ENCODE measurements around the gene MTA2. TPM values are rescaled to one million over a fixed set of nuclear protein-coding genes. Genes with fewer than 3 reads are reported as not detected.
A peak's percentile ranks its signal among the peaks of the same experiment; 100 is the strongest.

The MTA2 gene
- total and polyA plus RNA-seq, 2 donors (not counting 1 experiment from before 2014, with no cell fraction given), result 37.2 to 139 TPM

DNA sequence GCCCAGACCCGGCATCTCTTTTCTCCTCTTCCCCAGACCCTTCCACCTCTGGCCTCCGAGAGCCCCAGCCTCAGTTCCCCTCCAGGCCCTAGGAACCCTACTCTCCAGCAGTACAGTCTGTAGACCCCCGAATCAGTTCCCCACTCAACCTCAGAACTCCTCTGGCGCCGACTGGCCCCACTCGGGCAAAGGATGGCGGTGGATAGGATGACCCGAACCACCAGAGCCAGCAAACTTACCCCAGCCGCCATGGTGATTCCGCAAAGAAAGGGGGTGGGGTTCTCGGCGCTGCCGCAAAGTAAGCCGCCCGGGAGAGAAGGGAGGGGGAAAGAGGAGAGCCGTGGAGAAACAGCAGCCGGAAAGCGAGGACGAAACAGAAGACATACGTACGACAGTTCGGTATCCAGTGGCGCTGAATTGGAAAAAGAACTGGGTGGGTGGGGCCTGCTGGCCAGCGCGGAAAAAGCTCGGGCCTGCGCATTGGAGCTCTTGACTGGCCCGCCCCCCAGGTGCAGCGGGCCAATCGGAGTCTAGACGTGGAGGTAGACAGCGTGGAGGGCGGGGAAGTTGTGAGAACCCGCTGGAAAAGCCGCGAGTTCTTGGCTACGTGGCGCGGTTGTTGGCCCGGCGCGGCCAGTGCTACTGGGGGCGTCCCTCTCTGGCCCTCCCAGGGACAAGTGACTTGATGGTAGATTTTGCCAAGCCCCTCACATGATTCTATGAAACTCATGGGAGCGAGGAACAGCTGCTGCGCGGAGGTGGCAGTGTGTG, 27.9 kb downstream of the MTA2 start, which contains the start of gene EEF1G:
EEF1G (minus strand) TSS at position 300 of the 771 bp plus-strand sequence; CDS start at position 251, 49 bp downstream.
- intact Hi-C loops (cut with micrococcal nuclease), result loop anchor here (1.0 to 5.0 kb wide), 8 partner anchors 13 to 307 kb away; partner anchors contain the start of genes BSCL2, GNG3, SLC3A2 and STX5
- DNase-seq (peak; percentile 99), ATAC-seq (ENCODE audit: low read depth) (peak; percentile 93)
- Mint-ChIP-seq H3K27me3 (no peaks in the 10 kb centered on the region), H3K27ac (peak within 1 kb of the TSS; percentile 95), H3K4me3 (peak within 1 kb of the TSS; percentile 92), H3K9me3 (ENCODE audit: insufficient read depth) (no peaks in the 10 kb centered on the region), H3K4me1 (peaks cover 50% of the 10 kb centered on the region)
- H3K27me3 ChIP-seq (replicated peaks in 1 of 4; ENCODE audit: control extremely low read depth in 1 of 4, control insufficient read depth in 3 of 4, insufficient read depth in 4 of 4, low read length in 3 of 4), result no peaks in the 10 kb centered on the region
- TF ChIP-seq, protein P1, sequence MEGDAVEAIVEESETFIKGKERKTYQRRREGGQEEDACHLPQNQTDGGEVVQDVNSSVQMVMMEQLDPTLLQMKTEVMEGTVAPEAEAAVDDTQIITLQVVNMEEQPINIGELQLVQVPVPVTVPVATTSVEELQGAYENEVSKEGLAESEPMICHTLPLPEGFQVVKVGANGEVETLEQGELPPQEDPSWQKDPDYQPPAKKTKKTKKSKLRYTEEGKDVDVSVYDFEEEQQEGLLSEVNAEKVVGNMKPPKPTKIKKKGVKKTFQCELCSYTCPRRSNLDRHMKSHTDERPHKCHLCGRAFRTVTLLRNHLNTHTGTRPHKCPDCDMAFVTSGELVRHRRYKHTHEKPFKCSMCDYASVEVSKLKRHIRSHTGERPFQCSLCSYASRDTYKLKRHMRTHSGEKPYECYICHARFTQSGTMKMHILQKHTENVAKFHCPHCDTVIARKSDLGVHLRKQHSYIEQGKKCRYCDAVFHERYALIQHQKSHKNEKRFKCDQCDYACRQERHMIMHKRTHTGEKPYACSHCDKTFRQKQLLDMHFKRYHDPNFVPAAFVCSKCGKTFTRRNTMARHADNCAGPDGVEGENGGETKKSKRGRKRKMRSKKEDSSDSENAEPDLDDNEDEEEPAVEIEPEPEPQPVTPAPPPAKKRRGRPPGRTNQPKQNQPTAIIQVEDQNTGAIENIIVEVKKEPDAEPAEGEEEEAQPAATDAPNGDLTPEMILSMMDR (IDR thresholded peaks at IDR 0.05), result no peak
- TF ChIP-seq EZH2 (IDR thresholded peaks at IDR 0.05; ENCODE audit: borderline replicate concordance, insufficient read depth, low read depth, low read length, poor library complexity, severe bottlenecking), result no peak
- peaks cover 8% of the 10 kb centered on the region for H4K20me1 ChIP-seq (ENCODE audit: control insufficient read depth, insufficient read depth, low read length, poor library complexity, severe bottlenecking)
- H3K4me1 ChIP-seq (ENCODE audit: control insufficient read depth in 2 of 2, insufficient read depth in 2 of 2, low read length in 2 of 2), result peaks cover 12 to 25% of the 10 kb centered on the region in 2 donors
- under 1% methylated on average over 41 of the region's 46 CpGs for WGBS (ENCODE audit: insufficient coverage)
- ChIA-PET POLR2A (interaction anchor here (0.9 to 2.3 kb wide), 18 partner anchors 12 to 267 kb away, joined by 3 to 35 read pairs (median 4); partner anchors contain the start of genes B3GAT3, C11orf98, CSKMT and HNRNPUL2), CTCF (interaction anchor here (0.7 to 6.1 kb wide), 11 partner anchors 8 to 213 kb away, joined by 3 to 33 read pairs (median 4); partner anchors contain the start of genes EML3, LBHD1, TUT1 and UQCC3)
- peak within 1 kb of the TSS; percentile 86 for H3K9ac ChIP-seq (ENCODE audit: low read length)
- peaks cover 6 to 46% of the 10 kb centered on the region in 2 experiments for H3K36me3 ChIP-seq (replicated peaks in 1 of 2; ENCODE audit: control extremely low read depth in 1 of 2, control insufficient read depth in 1 of 2, extremely low read depth in 1 of 2, insufficient read depth in 2 of 2, low read length in 1 of 2)
- H3K79me2 ChIP-seq (ENCODE audit: control insufficient read depth, insufficient read depth, low read length), result peaks cover 18% of the 10 kb centered on the region
- peak within 1 kb of the TSS; percentile 90 for H3K4me2 ChIP-seq (replicated peaks; ENCODE audit: low read depth, low read length, poor library complexity, severe bottlenecking)
- peak within 1 kb of the TSS; percentile 84 to 88 for H3K27ac ChIP-seq (ENCODE audit: low read length in 2 of 2)
- peak within 1 kb of the TSS; percentile 74 to 99 (median 80) for H3K4me3 ChIP-seq (ENCODE audit: control extremely low read depth in 1 of 5, extremely low read depth in 1 of 5, insufficient read depth in 1 of 5, low read depth in 2 of 5, low read length in 4 of 5)
- H2AFZ ChIP-seq (ENCODE audit: insufficient read depth, low read depth, low read length, poor library complexity, severe bottlenecking), result peak within 1 kb of the TSS; percentile 89
- peaks cover 0 to 3% (median 0%) of the 10 kb centered on the region in 3 donors for H3K9me3 ChIP-seq (ENCODE audit: control extremely low read depth in 1 of 3, control insufficient read depth in 2 of 3, insufficient read depth in 1 of 3, low read length in 2 of 3)

Data from B cell (primary cell).